ENCODE measurements around the gene AGR3.

Gene AGR3

DNA sequence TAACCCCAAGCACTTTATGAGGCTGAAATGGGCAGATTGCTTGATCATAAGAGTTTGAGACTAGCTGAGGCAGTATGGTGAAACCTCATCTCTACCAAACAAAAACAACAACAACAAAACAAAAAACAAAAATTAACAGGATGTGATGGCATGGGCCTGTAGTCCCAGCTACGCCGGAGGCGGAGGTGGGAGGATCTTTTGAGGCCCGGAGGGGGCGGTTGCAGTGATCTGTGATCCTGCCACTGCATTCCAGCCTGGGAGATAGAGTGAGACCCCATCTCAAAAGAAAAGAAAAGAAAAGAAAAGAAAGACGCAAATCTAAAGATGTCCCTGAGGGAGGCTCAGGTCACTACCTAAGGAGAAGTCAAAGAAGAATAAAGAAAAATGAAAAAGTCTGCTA lies 41.7 kb downstream of the AGR3 start:
- no peak for TF ChIP-seq CTCF (IDR thresholded peaks at IDR 0.05; ENCODE audit: borderline replicate concordance, insufficient read depth, low read depth, low read length)
- no peak overlapping the region for H3K4me3 ChIP-seq (ENCODE audit: low read depth, low read length)

- H3K4me3 ChIP-seq (ENCODE audit: low read depth, low read length) = no peak overlapping the region
- TF ChIP-seq CTCF (IDR thresholded peaks at IDR 0.05; ENCODE audit: borderline replicate concordance, insufficient read depth, low read depth, low read length) = no peak
Measured at GRCh38 chr7:16839646-16840045, 42.1 kb downstream of the AGR3 start.

GRCh38 chr7:16838891-16839290 lies 42.9 kb downstream of the AGR3 start:
- H3K4me3 ChIP-seq (ENCODE audit: low read depth, low read length) = no peak overlapping the region
- no peak for TF ChIP-seq CTCF (IDR thresholded peaks at IDR 0.05; ENCODE audit: borderline replicate concordance, insufficient read depth, low read depth, low read length)

DNA sequence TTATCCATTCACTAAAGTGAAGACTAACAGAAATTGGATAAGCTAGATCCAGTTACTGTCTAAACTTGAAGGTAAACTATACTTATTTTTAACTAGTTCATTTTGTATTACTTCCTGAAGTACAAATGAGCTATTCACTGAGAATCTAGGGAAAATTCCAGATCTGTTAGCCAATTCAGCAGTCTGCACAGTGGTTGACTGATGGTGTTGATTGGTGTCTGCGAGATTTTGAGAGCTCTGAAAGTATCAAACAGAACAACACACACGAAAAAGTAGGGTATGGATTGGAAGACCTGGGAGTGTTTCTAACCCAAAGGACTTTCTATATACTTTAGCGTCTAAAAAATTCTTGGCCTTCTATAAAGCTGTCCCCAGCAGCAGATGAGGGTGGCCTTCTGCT lies 43.4 kb downstream of the AGR3 start:
- TF ChIP-seq CTCF (IDR thresholded peaks at IDR 0.05; ENCODE audit: borderline replicate concordance, insufficient read depth, low read depth, low read length) = no peak
- no peak overlapping the region for H3K4me3 ChIP-seq (ENCODE audit: low read depth, low read length)

GRCh38 chr7:16836481-16836880 lies 45.3 kb downstream of the AGR3 start:
- TF ChIP-seq CTCF (IDR thresholded peaks at IDR 0.05; ENCODE audit: borderline replicate concordance, insufficient read depth, low read depth, low read length) = no peak
- no peak overlapping the region for H3K4me3 ChIP-seq (ENCODE audit: low read depth, low read length)

DNA sequence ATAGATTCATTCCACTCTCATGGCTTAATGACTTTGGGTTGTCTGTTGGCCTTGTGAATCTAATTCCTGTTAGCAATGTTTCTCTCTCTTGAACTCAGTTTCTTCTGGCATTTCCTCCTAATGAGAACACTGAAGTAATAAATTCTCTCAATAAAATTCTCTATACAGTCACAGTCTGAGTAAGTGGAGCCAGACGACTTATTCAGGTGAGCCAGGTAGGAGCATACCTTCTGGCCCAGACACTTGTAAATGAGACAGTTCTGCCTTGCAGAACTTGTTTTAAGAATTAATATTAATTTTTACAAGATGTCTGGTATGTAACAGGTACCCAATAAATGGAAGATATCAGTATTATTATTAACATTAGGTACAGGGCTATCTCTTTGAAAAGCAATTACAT lies 48.4 kb downstream of the AGR3 start:
- no peak overlapping the region for H3K4me3 ChIP-seq (ENCODE audit: low read depth, low read length)
- no peak for TF ChIP-seq CTCF (IDR thresholded peaks at IDR 0.05; ENCODE audit: borderline replicate concordance, insufficient read depth, low read depth, low read length)

GRCh38 chr7:16826060-16826459 lies 55.7 kb downstream of the AGR3 start:
- TF ChIP-seq CTCF (IDR thresholded peaks at IDR 0.05; ENCODE audit: borderline replicate concordance, insufficient read depth, low read depth, low read length) = no peak
- H3K4me3 ChIP-seq (ENCODE audit: low read depth, low read length) = no peak overlapping the region
